ENCODE results near the gene TMSB10. TPM values are rescaled to one million over a fixed set of nuclear protein-coding genes. Genes with fewer than 3 reads are reported as not detected.

TMSB10 gene
- total and polyA plus RNA-seq, 2 donors (not counting 1 experiment from before 2014, with no cell fraction given), result 7,414 to 8,130 TPM

DNA sequence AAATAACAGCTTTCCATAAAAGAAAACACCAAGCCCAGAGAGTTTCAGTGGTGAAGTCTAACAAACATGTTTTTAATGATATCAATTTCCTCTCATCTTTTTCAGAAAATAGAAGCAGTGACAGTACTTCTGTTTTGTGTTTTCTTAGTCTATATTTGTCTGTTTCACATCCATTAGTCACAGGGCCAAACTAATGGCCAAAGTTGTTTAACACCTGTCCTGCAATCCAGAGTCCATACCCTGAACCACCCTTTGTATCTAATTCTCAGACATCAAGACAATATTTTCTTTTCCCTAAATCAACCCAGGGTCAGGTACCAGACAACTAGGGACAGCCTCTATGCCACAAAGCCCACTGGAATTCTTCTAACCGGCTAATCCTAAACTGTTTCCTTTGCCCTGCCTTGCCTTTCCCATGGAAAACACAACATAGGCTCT lies 25.9 kb downstream of the TMSB10 start:
- no peak for TF ChIP-seq EZH2 (IDR thresholded peaks at IDR 0.05; ENCODE audit: low read length, missing control alignments)
- TF ChIP-seq, protein P1, sequence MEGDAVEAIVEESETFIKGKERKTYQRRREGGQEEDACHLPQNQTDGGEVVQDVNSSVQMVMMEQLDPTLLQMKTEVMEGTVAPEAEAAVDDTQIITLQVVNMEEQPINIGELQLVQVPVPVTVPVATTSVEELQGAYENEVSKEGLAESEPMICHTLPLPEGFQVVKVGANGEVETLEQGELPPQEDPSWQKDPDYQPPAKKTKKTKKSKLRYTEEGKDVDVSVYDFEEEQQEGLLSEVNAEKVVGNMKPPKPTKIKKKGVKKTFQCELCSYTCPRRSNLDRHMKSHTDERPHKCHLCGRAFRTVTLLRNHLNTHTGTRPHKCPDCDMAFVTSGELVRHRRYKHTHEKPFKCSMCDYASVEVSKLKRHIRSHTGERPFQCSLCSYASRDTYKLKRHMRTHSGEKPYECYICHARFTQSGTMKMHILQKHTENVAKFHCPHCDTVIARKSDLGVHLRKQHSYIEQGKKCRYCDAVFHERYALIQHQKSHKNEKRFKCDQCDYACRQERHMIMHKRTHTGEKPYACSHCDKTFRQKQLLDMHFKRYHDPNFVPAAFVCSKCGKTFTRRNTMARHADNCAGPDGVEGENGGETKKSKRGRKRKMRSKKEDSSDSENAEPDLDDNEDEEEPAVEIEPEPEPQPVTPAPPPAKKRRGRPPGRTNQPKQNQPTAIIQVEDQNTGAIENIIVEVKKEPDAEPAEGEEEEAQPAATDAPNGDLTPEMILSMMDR (conservative IDR thresholded peaks at IDR 0.05 in 1 of 2, IDR thresholded peaks at IDR 0.05 in 1 of 2; ENCODE audit: low read depth in 1 of 2, low read length in 2 of 2), result no peak
- Histone ChIP-seq H4K20me1 (ENCODE audit: control insufficient read depth, extremely low read depth, insufficient read depth, low read length) (no peaks in the 10 kb centered on the region), H3K79me2 (ENCODE audit: control insufficient read depth, insufficient read depth, low read length) (no peaks in the 10 kb centered on the region), H3K4me1 (ENCODE audit: control insufficient read depth, extremely low read depth, insufficient read depth, low read length) (peaks cover 3% of the 10 kb centered on the region), H3K9ac (ENCODE audit: insufficient read depth, low read length) (no peak overlapping the region), H3K4me2 (ENCODE audit: extremely low read depth, insufficient read depth, low read length) (no peak overlapping the region), H3K4me3 (replicated peaks in 1 of 4; ENCODE audit: control extremely low read depth in 1 of 4, insufficient read depth in 1 of 4, low read depth in 3 of 4, low read length in 4 of 4) (no peak overlapping the region), H2AFZ (ENCODE audit: low read length) (no peak overlapping the region), H3K36me3 (ENCODE audit: control insufficient read depth, insufficient read depth, low read length) (no peaks in the 10 kb centered on the region), H3K27ac (ENCODE audit: insufficient read depth, low read length) (no peak overlapping the region), H3K27me3 (ENCODE audit: control insufficient read depth, insufficient read depth, low read length) (no peaks in the 10 kb centered on the region), H3K9me3 (ENCODE audit: control insufficient read depth, insufficient read depth, low read depth, low read length) (no peaks in the 10 kb centered on the region)
- DNase-seq (ENCODE audit: low read depth in 2 of 2), result no peak

DNA sequence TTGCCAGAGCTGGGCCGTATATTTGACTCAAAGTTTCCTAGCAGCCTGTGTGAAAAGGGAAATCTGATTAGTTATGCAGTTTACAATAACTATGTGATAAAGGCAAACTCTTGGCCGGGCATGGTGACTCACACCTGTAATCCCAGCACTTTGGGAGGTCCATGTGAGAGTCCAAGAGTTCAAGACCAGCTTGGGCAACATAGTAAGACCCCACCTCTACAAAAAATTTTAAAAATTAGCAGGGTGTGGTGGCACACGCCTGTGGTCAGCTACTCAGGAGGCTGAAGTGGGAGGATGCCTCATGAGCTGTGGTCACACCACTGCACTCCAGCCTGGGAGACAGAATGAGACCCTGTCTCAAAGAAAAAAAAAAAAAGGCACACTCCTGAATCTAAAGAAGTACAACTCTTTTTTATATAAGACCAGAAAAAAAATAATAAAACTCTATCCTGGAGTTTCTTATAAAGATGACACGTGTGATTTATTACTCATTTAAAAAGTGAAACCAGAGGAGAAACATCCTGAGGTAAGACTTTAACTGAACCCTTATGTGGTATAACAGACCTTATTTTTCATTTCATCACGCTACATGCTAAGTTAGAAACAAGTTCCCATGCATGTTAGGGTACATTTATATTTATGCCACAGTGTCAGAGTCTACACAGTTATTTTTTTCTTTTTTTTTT lies 32.9 kb downstream of the TMSB10 start:
- H3K36me3 ChIP-seq (ENCODE audit: control insufficient read depth, insufficient read depth, low read length), result no peaks in the 10 kb centered on the region
- TF ChIP-seq, protein P1 (conservative IDR thresholded peaks at IDR 0.05 in 1 of 2, IDR thresholded peaks at IDR 0.05 in 1 of 2; ENCODE audit: low read depth in 1 of 2, low read length in 2 of 2), result no peak
- no peak for TF ChIP-seq EZH2 (IDR thresholded peaks at IDR 0.05; ENCODE audit: low read length, missing control alignments)
- H3K27ac ChIP-seq (ENCODE audit: insufficient read depth, low read length), result no peak overlapping the region
- no peak overlapping the region for H3K9ac ChIP-seq (ENCODE audit: insufficient read depth, low read length)
- H3K4me3 ChIP-seq (replicated peaks in 1 of 4; ENCODE audit: control extremely low read depth in 1 of 4, insufficient read depth in 1 of 4, low read depth in 3 of 4, low read length in 4 of 4), result no peak overlapping the region
- H2AFZ ChIP-seq (ENCODE audit: low read length), result no peak overlapping the region
- no peak overlapping the region for H3K4me2 ChIP-seq (ENCODE audit: extremely low read depth, insufficient read depth, low read length)
- DNase-seq (ENCODE audit: low read depth in 2 of 2), result peak in 1 of 2 donors; percentile 65
- no peaks in the 10 kb centered on the region for H3K4me1 ChIP-seq (ENCODE audit: control insufficient read depth, extremely low read depth, insufficient read depth, low read length)
- H3K27me3 ChIP-seq (ENCODE audit: control insufficient read depth, insufficient read depth, low read length), result no peaks in the 10 kb centered on the region
- no peaks in the 10 kb centered on the region for H4K20me1 ChIP-seq (ENCODE audit: control insufficient read depth, extremely low read depth, insufficient read depth, low read length)
- no peaks in the 10 kb centered on the region for H3K9me3 ChIP-seq (ENCODE audit: control insufficient read depth, insufficient read depth, low read depth, low read length)
- no peaks in the 10 kb centered on the region for H3K79me2 ChIP-seq (ENCODE audit: control insufficient read depth, insufficient read depth, low read length)

DNA sequence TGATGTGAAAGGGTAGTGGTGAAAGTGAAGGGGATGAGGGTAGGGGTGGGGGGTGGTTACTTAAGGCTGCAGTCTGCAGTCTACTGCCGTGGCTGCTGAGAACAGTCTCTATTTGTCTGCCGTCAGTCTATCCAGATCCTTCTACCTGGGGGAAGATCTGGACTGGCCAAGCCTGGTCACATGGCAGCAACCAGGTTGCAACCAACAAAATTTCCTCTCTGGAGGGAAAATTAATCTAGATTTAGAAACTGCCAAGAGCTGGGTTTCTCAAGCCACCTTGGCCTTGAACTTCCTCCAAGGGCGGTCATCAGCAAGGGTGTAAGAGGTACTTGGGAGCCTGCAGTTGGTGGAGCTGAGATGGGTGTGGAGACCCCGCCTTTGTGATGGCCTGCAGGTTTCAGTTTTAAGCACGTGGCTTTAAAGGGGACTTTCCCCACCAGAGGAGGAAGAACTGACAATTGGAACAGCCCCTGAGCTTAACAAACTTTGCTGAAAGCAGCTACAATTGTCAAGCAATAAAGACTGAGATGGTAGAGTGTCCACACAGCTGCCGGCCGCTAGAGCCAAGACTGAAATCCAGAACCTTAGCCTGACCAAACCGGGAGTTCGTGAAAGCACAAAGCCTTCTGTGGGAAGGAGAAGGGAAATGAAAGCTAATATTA lies 34.1 kb downstream of the TMSB10 start:
- H3K27ac ChIP-seq (ENCODE audit: insufficient read depth, low read length), result no peak overlapping the region
- no peaks in the 10 kb centered on the region for H3K9me3 ChIP-seq (ENCODE audit: control insufficient read depth, insufficient read depth, low read depth, low read length)
- H3K4me1 ChIP-seq (ENCODE audit: control insufficient read depth, extremely low read depth, insufficient read depth, low read length), result no peaks in the 10 kb centered on the region
- H3K4me2 ChIP-seq (ENCODE audit: extremely low read depth, insufficient read depth, low read length), result no peak overlapping the region
- no peak overlapping the region for H3K9ac ChIP-seq (ENCODE audit: insufficient read depth, low read length)
- no peak for DNase-seq (ENCODE audit: low read depth in 2 of 2)
- no peaks in the 10 kb centered on the region for H3K27me3 ChIP-seq (ENCODE audit: control insufficient read depth, insufficient read depth, low read length)
- TF ChIP-seq, protein P1 (conservative IDR thresholded peaks at IDR 0.05 in 1 of 2, IDR thresholded peaks at IDR 0.05 in 1 of 2; ENCODE audit: low read depth in 1 of 2, low read length in 2 of 2), result no peak
- no peak for TF ChIP-seq EZH2 (IDR thresholded peaks at IDR 0.05; ENCODE audit: low read length, missing control alignments)
- H4K20me1 ChIP-seq (ENCODE audit: control insufficient read depth, extremely low read depth, insufficient read depth, low read length), result no peaks in the 10 kb centered on the region
- H3K79me2 ChIP-seq (ENCODE audit: control insufficient read depth, insufficient read depth, low read length), result no peaks in the 10 kb centered on the region
- no peak overlapping the region for H3K4me3 ChIP-seq (replicated peaks in 1 of 4; ENCODE audit: control extremely low read depth in 1 of 4, insufficient read depth in 1 of 4, low read depth in 3 of 4, low read length in 4 of 4)
- peak overlapping the region; percentile 55 for H2AFZ ChIP-seq (ENCODE audit: low read length)
- no peaks in the 10 kb centered on the region for H3K36me3 ChIP-seq (ENCODE audit: control insufficient read depth, insufficient read depth, low read length)
